DOHH2 (cell line): Measurements from ENCODE around the gene RNF39.

ENCODE experiments used
- CTCF ChIP-seq: fragments of 200-600 bp; sonication (generic); IDR thresholded peaks from one replicate; pipeline ENCODE4 v1.5.1; 2014; ENCODE audit warnings: antibody characterized with exemption, mild to moderate bottlenecking, low read depth, low read length; ENCODE audit not compliant: poor library complexity, severe bottlenecking
- EZH2phosphoT487 ChIP-seq: fragments of 200-600 bp; sonication (generic); IDR thresholded peaks from 2 replicates; pipeline ENCODE4 v1.6.1; 2017; ENCODE audit warnings: borderline replicate concordance, mild to moderate bottlenecking, antibody characterized with exemption, low read length, moderate library complexity, mixed read lengths

- TF ChIP-seq CTCF (no peak), EZH2phosphoT487 (no peak)
Observed at GRCh38 chr6:30103872-30104179, 28.3 kb upstream of the RNF39 start.
